ENCODE results near the gene UBE2Z.
"Not testable (repeated sequence)": the region's sequence is repeated elsewhere in the genome, so short reads cannot be mapped to it uniquely, and the experiment has no call there.

GRCh38 chr17:48945261-48945651 is 37.0 kb downstream of the UBE2Z start:
- TF ChIP-seq SMC3 (IDR thresholded peaks at IDR 0.05; ENCODE audit: low read depth, low read length); CHD1 (IDR thresholded peaks at IDR 0.05; ENCODE audit: low read depth, low read length); CTCF (conservative IDR thresholded peaks at IDR 0.05; ENCODE audit: low read depth, low read length); POLR2A (IDR thresholded peaks at IDR 0.05; ENCODE audit: low read depth, low read length): not testable (repeated sequence)

All from IMR-90 (cell line).